ENCODE measurements around the gene CD44.

CD44 gene

GRCh38 chr11:35112056-35112845, 26.7 kb upstream of the CD44 start:
- DNase-seq (ENCODE audit: low read depth): no peak

DNA sequence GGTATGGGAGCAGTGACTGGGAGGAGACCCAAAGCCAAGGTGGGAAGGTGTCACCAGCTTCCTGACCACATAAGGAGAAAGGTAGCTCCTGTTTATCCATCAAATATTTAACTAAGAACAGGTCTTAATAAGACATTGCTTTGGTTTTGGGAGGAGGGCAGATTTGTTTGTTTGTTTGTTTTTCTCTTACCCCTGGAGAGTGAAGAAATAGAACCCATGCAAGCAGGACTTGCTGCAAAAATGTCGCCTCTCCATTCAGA, 26.2 kb upstream of the CD44 start:
- DNase-seq (ENCODE audit: low read depth): no peak

GRCh38 chr11:35114906-35115687, 23.9 kb upstream of the CD44 start:
- no peak for DNase-seq (ENCODE audit: low read depth)

GRCh38 chr11:35115688-35116030, 23.3 kb upstream of the CD44 start:
- no peak for DNase-seq (ENCODE audit: low read depth)

DNA sequence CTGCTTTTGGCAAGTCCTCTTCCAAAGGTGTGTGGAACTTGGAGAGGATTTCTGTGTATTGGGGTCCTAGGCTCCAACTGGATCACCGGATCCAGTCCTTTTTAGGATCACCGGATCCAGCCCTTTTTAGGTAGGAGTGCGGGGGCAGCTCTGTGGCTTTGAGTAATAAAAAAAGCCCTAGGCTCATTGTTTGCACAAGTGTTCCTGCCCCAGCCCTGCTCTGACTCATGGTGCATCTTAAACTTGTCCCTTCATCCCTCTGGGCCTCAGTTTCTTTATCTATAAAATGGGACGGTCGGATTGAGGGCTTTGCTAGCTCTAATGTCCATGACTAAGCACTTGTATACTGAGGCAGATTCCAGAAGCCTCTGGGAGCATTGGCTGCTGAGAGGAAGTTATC, 22.7 kb upstream of the CD44 start:
- no peak for DNase-seq (ENCODE audit: low read depth)

GRCh38 chr11:35116762-35117640, 22.0 kb upstream of the CD44 start:
- no peak for DNase-seq (ENCODE audit: low read depth)

DNA sequence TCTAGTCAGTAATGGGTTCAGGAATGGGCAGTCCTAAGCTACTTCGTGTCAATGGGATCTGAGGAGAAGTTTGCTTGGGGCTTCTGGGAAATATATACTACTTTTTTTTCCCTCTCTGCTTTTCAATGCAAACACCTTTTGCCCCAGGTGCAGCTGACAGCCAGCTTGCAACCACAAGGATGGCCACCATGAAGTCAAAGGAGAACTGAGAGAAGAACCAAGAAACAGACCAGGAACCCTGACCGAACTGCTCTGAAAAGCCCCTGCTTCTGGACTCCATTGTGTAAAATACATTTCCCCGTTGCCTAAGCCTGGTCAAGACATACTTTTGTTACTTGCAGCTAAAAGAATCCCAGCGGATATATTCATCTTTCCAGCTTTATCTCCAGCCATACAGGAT, 20.1 kb upstream of the CD44 start:
- DNase-seq (ENCODE audit: low read depth): no peak

GRCh38 chr11:35121326-35121865, 17.6 kb upstream of the CD44 start:
- no peak for DNase-seq (ENCODE audit: low read depth)

DNA sequence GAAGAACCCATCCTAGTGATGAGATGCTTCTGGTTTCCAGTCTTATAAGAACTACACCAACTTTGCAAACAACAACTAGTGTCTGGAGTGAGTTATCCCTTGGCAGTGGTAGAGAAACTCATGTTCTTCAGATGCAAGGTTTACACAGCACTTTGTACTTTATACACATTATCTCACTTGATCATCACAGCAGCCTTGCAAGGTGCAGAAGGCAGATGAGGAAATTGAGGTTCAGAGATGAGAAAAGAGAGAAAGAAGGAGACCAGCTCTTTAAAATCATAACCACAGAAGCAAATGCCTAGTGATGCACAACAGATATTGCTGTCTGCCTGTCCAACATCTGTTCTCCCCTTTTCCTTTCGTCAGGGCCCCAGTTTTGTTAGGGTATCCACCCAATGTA, 16.7 kb upstream of the CD44 start:
- no peak for DNase-seq (ENCODE audit: low read depth)

- no peak for DNase-seq (ENCODE audit: low read depth)
Measured at GRCh38 chr11:35126000-35126878, 12.7 kb upstream of the CD44 start.

- DNase-seq (ENCODE audit: low read depth): no peak
Measured at GRCh38 chr11:35126879-35127581, 11.9 kb upstream of the CD44 start.

GRCh38 chr11:35127619-35128018, 11.4 kb upstream of the CD44 start:
- no peak for DNase-seq (ENCODE audit: low read depth)

DNA sequence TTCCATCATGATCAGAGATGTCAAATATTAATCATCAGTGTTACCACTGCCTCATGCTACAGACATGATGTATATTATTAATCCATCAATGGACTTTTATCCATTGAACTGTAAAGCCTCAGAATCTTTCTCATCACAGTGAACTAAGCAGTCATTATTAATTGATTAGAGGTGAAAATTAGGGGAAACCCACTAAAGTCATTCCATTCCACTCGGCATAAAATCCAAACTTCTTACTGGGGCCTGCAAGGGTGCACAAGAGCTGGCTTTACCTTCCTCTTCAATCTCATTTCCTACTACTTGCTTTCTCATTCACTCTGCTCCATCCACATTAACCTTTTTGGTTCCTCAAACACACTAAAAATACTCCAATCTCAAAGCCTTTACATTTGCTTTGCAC, 7.9 kb upstream of the CD44 start:
- no peak for DNase-seq (ENCODE audit: low read depth)

GRCh38 chr11:35131886-35132285, 7.1 kb upstream of the CD44 start:
- no peak for DNase-seq (ENCODE audit: low read depth)

- no peak for DNase-seq (ENCODE audit: low read depth)
Measured at GRCh38 chr11:35133656-35134055, 5.3 kb upstream of the CD44 start.

GRCh38 chr11:35134403-35135148, 4.4 kb upstream of the CD44 start:
- DNase-seq (ENCODE audit: low read depth): no peak

DNA sequence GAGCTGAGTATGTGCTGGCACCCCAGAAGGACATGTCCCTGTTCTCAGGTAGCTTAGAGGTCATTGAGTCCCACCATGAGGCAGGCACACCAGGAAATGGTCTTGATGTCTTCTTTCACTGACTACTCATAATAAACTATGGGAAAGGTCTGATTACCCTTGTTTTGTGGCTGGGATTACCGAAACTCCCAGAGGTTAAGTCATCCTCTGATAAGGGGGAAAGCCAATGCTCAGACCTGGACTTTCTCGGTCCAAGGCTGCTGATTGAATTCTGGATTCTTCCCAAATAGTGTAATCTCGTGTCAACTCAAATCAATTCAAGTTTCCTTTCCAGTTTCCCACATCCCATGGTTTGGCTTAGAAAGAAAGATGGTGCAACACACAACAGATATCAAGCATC, 3.7 kb upstream of the CD44 start:
- DNase-seq (ENCODE audit: low read depth): no peak

DNA sequence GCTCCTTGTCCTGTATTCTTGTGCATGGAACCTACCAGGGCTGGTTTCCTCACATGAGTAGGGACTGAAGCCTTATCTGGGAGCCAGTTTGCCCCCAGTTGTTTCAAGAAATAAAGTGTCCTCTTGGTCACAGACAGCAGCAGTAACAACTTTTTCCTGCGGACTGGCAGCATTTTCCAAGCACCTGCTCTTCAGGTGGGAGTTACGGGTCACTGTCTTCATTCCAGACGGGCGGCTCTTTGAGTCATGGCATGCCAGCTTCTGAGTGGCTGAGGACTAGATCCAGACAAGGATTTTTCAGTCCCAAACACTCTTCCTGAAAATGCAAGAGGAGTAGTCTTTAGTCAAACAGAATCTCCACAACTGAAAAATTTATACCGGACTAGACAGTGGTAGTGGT, 2.7 kb upstream of the CD44 start:
- no peak for DNase-seq (ENCODE audit: low read depth)

GRCh38 chr11:35138058-35138457, 913 bp upstream of the CD44 start:
- DNase-seq (ENCODE audit: low read depth): no peak

DNA sequence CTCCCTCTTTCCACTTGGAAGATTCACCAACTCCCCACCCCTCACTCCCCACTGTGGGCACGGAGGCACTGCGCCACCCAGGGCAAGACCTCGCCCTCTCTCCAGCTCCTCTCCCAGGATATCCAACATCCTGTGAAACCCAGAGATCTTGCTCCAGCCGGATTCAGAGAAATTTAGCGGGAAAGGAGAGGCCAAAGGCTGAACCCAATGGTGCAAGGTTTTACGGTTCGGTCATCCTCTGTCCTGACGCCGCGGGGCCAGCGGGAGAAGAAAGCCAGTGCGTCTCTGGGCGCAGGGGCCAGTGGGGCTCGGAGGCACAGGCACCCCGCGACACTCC, 397 bp upstream of the CD44 start:
- no peak for DNase-seq (ENCODE audit: low read depth)
